HG03571 (cell line): Measurements from ENCODE around the gene HLA-DRB1.
"Not testable (repeated sequence)": the region's sequence is repeated elsewhere in the genome, so short reads cannot be mapped to it uniquely, and the experiment has no call there.

Experiments used
- ATAC-seq: cut with Tn5 transposase; IDR thresholded peaks from one replicate; pipeline ENCODE4 v1.9.1; 2021; ENCODE audit not compliant: unreplicated experiment

Gene HLA-DRB1

GRCh38 chr6:32589596-32590449, at the start of gene HLA-DRB1:
TSS of gene HLA-DRB1 (minus strand) at chr6:32589848. CDS start at chr6:32589742, 106 bp downstream.
- peak; percentile 91 for ATAC-seq

GRCh38 chr6:32638532-32639219, 49.0 kb upstream of the HLA-DRB1 start:
- no peak for ATAC-seq

GRCh38 chr6:32637883-32638282, 48.2 kb upstream of the HLA-DRB1 start:
- no peak for ATAC-seq

DNA sequence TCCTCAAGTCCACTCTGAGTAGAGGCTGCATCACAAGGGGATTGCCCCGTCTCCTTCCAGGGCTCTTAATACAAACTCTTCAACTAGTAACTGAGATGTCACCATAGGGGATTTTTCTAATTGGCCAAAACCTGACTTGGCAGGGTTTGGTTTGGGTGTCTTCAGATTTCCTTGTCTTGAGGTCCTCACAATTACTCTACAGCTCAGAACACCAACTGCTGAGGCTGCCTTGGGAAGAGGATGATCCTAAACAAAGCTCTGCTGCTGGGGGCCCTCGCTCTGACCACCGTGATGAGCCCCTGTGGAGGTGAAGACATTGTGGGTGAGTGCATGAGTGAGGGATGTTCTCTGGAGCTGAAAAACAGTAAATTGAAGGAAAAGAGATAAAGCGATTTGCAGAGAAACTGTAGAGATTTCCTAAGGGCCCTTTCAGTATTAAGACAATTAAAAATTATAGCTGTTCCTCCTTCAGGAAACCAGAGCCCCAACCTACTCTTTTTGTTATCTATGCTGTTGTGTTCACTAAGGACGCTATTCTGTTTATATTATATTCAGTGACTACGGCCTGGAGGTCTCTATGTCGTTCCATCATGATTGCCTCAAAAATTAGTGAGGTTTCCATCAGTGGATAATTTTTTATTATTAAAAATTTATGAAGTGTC, 47.7 kb upstream of the HLA-DRB1 start, which contains the start of gene HLA-DQA1:
Gene HLA-DQA1, plus strand, starts transcription at position 188 of the 662 bp plus-strand sequence. Its CDS starts 53 bp downstream, at position 241.
- peak; percentile 80 for ATAC-seq

GRCh38 chr6:32635526-32636123, 46.0 kb upstream of the HLA-DRB1 start:
- no peak for ATAC-seq

DNA sequence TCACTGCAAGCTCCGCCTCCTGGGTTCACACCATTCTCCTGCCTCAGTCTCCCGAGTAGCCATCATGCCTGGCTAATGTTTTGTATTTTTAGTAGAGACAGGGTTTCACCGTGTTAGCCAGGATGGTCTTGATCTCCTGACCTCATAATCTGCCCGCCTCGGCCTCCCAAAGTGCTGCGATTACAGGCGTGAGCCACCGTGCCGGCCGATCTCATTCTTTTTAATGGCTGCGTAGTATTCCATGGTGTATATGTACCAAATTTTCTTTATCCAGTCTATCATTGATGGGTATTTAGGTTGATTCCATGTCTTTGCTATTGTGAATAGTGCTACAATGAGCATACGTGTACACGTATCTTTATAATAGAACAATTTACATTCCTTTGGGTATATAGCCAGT, 40.1 kb upstream of the HLA-DRB1 start:
- ATAC-seq = not testable (repeated sequence)

- no peak for ATAC-seq
Measured at GRCh38 chr6:32627831-32628230, 38.2 kb upstream of the HLA-DRB1 start.

- ATAC-seq = no peak
Measured at GRCh38 chr6:32627249-32627648, 37.6 kb upstream of the HLA-DRB1 start.

DNA sequence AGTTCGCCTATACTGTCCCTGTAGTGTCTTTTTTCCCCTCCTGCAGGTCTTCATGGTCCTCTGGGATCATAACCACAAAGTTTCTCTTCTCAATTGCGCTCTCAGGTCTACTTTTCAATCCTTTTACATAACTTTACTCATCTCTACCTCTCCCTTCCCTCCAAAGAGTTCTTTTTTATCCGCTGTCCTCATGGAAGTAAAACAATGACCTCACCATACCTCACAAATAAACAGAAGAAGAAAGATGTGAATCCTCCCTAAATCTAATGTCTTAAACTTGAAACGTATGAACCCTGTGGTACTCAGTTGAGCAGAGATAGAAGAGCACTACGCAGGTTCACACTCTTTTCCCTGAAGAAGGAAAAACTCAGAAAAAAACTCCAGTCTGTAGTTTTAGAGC, 35.5 kb upstream of the HLA-DRB1 start:
- no peak for ATAC-seq

GRCh38 chr6:32624565-32624964, 34.9 kb upstream of the HLA-DRB1 start:
- ATAC-seq = no peak

- ATAC-seq = no peak
Measured at GRCh38 chr6:32623693-32624092, 34.0 kb upstream of the HLA-DRB1 start.

GRCh38 chr6:32622545-32623401, 33.1 kb upstream of the HLA-DRB1 start:
- peak; percentile 62 for ATAC-seq

DNA sequence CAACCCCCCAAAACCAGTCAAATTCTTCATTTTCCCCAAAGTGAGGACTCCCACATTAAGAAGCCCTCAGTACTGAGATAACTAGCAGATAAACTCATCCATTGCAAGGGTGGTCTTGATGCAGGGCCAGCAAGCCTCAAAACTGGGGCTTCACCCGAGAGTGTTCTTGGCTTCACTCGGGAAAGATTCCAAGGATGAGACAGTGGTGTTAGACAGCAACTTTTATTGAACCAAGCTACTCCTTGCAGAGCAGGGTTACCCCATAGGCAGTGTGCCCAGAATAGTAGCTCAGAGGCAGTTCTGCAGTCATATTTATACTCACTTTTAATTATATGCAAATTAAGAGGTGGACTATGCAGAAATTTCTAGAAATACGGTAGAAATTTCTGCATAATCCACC, 31.7 kb upstream of the HLA-DRB1 start:
- no peak for ATAC-seq

GRCh38 chr6:32617751-32618150, 28.1 kb upstream of the HLA-DRB1 start:
- ATAC-seq = no peak

- ATAC-seq = no peak
Measured at GRCh38 chr6:32615885-32616532, 26.4 kb upstream of the HLA-DRB1 start.

DNA sequence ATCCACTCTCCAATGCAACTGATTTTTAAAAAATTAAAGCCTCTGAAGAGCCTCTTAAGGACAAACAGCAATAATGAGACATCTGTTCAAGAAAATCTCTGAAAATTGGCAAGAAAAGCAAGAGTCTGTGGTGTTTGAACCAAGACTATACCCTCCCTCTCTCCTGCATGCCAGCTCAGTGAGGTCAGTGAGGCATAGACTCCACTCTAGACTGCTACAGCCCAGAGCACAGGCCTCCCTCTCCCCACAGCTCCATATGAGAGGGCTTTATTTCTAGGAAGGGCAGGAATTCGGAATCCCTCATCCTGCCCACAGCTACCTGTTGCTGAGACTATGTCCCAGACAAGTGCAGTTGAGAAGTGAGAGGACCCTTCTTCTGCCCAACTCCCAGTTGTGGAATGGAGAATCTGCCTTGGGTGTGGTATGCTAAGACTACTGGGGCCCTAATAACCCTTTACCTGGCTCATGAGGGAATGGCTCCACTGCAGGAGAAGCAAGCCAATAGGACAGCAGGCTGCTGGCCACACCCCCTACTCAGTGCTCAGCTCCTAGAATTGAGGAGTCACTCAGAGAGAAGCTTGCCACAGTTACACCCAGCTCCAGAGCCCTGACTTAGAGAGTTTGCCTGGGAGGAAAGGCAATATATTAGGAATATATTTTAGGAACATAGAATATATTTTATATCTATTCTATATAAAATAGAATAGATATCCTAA, 24.9 kb upstream of the HLA-DRB1 start:
- no peak for ATAC-seq

GRCh38 chr6:32613475-32613874, 23.8 kb upstream of the HLA-DRB1 start:
- ATAC-seq = no peak

- ATAC-seq = no peak
Measured at GRCh38 chr6:32610682-32611296, 21.1 kb upstream of the HLA-DRB1 start.
